ENCODE results near the gene DMRTC1.
"Not testable (repeated sequence)": the region's sequence is repeated elsewhere in the genome, so short reads cannot be mapped to it uniquely, and the experiment has no call there.

DNA sequence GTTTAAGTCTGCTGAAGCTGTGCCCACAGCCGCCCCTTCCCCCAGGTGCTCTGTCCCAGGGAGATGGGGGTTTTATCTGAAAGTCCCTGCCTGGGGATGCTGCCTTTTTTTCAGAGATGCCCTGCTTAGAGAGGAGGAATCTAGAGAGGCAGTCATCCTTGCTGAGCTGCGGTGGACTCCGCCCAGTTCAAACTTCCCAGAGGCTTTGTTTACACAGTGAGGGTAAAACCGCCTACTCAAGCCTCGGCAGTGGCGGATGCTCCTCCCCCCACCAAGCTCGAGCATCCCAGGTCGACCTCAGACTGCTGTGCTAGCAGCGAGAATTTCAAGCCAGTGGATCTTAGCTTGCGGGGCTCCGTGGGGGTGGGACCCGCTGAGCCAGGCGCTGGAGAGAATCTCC lies 112.9 kb downstream of the DMRTC1 start:
- not testable (repeated sequence) for TF ChIP-seq CTCF (IDR thresholded peaks at IDR 0.05; ENCODE audit: insufficient read depth, low read length, poor library complexity, severe bottlenecking); EZH2phosphoT487 (conservative IDR thresholded peaks at IDR 0.05; ENCODE audit: low read length)
